Ectodermal cell (in vitro differentiated cells): ENCODE results near the gene RNASET2.

Experiments
- H3K27ac ChIP-seq: 2 replicates; pipeline ENCODE4 v1.7.0; 2013; ENCODE audit warnings: mild to moderate bottlenecking, low read depth, low read length; ENCODE audit not compliant: insufficient read depth, poor library complexity, severe bottlenecking
- H3K27me3 ChIP-seq: 2 replicates; pipeline ENCODE4 v1.7.0; 2013; ENCODE audit warnings: mild to moderate bottlenecking, low read length; ENCODE audit not compliant: insufficient read depth, control insufficient read depth, poor library complexity, severe bottlenecking
- H3K36me3 ChIP-seq: one replicate; pipeline ENCODE4 v1.7.0; 2013; ENCODE audit warnings: low read length; ENCODE audit not compliant: control insufficient read depth, insufficient read depth
- H3K4me1 ChIP-seq: one replicate; pipeline ENCODE4 v1.7.0; 2013; ENCODE audit warnings: low read length; ENCODE audit not compliant: control insufficient read depth, insufficient read depth
- H3K4me3 ChIP-seq: 2 replicates; pipeline ENCODE4 v1.7.0; 2013; ENCODE audit warnings: low read depth, low read length, control low read depth; ENCODE audit not compliant: insufficient read depth
- H3K9me3 ChIP-seq: 2 replicates; pipeline ENCODE4 v1.7.0; 2013; ENCODE audit warnings: mild to moderate bottlenecking, low read length, moderate library complexity; ENCODE audit not compliant: control insufficient read depth
- whole genome bisulfite sequencing, 2 experiments: methylation state at CpG; one replicate each; pipeline ENCODE4 v1.1.7; 2013; ENCODE audit warnings: missing lambda C conversion rate in 2 of 2; 5-methylcytosine and 5-hydroxymethylcytosine counted together

Gene RNASET2

GRCh38 chr6:166928644-166929541 lies 27.5 kb downstream of the RNASET2 start:
- H3K27me3 ChIP-seq: no peaks in the 10 kb centered on the region
- no peaks in the 10 kb centered on the region for H3K4me1 ChIP-seq
- no peak overlapping the region for H3K4me3 ChIP-seq
- no peaks in the 10 kb centered on the region for H3K9me3 ChIP-seq
- no peak overlapping the region for H3K27ac ChIP-seq
- 94 to 96% methylated on average over 21 of the region's 21 CpGs for WGBS, 2 experiments
- no peaks in the 10 kb centered on the region for H3K36me3 ChIP-seq

DNA sequence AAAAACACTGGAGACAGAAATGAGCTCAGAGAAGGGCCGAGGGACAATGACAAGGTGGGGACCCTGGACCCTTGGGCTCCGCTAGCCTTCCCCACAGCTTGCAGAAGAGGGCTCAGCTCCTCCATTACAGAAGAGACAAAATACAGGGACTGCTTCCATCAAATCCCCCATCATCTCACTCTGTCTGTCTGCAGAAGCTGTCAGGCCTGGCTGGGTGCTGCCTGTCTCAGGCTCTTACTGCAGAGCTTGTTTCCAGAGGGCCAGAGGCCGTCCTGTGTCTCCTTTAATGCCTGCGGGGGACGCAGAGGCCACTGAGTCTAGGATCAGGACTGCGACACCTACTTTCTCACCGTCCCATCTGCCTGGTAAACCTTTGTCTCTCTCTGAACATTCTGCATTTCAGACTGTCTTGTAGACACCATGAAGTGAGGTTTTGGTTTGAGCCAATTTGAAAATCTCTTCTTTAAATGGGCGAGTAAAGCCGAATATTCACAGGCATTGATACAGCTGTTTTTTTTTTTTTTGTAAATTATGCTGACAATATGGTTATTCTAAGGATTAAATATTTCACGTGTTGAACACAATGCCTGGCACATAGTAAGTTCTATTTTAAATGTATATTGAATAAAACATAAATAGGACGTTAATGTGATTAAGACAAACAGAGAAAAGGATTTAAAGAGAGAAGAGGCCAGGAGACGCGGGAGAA lies 28.3 kb downstream of the RNASET2 start:
- H3K36me3 ChIP-seq: no peaks in the 10 kb centered on the region
- no peak overlapping the region for H3K4me3 ChIP-seq
- H3K4me1 ChIP-seq: no peaks in the 10 kb centered on the region
- 85 to 87% methylated on average over 12 of the region's 13 CpGs for WGBS, 2 experiments
- no peaks in the 10 kb centered on the region for H3K27me3 ChIP-seq
- H3K27ac ChIP-seq: no peak overlapping the region
- H3K9me3 ChIP-seq: no peaks in the 10 kb centered on the region

DNA sequence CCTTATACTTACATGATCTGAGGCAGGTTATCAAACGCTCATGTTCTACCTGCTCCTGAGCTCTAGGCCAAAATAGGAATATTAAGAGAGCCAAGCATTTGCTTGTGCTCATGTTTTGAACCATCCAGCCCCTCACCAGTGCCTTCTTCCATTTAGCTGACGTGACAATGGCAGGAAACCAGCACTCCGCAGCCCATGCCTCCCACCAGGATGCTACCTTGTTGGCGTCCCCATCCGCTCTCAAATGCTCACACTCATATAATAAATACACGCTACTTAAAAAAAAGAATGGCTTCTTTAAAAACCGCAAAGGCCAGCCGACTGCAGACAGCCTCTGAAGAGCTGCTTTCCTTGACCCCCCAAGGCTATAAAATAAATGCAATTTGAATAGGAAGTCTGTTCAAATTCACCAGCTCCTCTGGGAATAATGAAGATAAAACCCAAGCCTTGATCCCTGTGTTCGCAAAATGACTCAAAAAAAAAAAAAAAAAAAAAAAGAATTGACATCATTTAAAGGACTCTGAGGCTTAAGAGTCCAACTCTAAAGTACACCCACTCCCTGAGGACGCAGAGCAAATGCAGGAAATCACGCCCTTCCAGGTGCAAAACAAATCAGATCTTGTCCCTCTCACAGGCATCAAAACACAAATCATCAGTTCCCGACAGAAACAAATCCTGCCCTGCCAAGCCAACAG lies 29.0 kb downstream of the RNASET2 start:
- no peaks in the 10 kb centered on the region for H3K36me3 ChIP-seq
- H3K4me3 ChIP-seq: no peak overlapping the region
- H3K4me1 ChIP-seq: no peaks in the 10 kb centered on the region
- 94 to 96% methylated on average over 12 of the region's 12 CpGs for WGBS, 2 experiments
- no peaks in the 10 kb centered on the region for H3K9me3 ChIP-seq
- no peak overlapping the region for H3K27ac ChIP-seq
- H3K27me3 ChIP-seq: no peaks in the 10 kb centered on the region

- Histone ChIP-seq H3K27ac (no peak overlapping the region), H3K9me3 (no peaks in the 10 kb centered on the region), H3K4me3 (no peak overlapping the region), H3K27me3 (no peaks in the 10 kb centered on the region), H3K4me1 (no peaks in the 10 kb centered on the region), H3K36me3 (no peaks in the 10 kb centered on the region)
- 94 to 96% methylated on average over 12 of the region's 12 CpGs for WGBS, 2 experiments
These were observed 29.6 kb downstream of the RNASET2 start for GRCh38 chr6:166926748-166927147.

GRCh38 chr6:166925141-166925996 lies 31.0 kb downstream of the RNASET2 start:
- 94 to 95% methylated on average over 19 of the region's 19 CpGs for WGBS, 2 experiments
- Histone ChIP-seq H3K9me3 (no peaks in the 10 kb centered on the region), H3K4me3 (no peak overlapping the region), H3K36me3 (no peaks in the 10 kb centered on the region), H3K27ac (no peak overlapping the region), H3K27me3 (no peaks in the 10 kb centered on the region), H3K4me1 (peaks cover 8% of the 10 kb centered on the region)

GRCh38 chr6:166924531-166924930 lies 31.8 kb downstream of the RNASET2 start:
- WGBS, 2 experiments: 86 to 93% methylated on average over 9 of the region's 9 CpGs
- Histone ChIP-seq H3K36me3 (no peaks in the 10 kb centered on the region), H3K27me3 (no peaks in the 10 kb centered on the region), H3K4me3 (no peak overlapping the region), H3K9me3 (no peaks in the 10 kb centered on the region), H3K27ac (no peak overlapping the region), H3K4me1 (peaks cover 8% of the 10 kb centered on the region)

DNA sequence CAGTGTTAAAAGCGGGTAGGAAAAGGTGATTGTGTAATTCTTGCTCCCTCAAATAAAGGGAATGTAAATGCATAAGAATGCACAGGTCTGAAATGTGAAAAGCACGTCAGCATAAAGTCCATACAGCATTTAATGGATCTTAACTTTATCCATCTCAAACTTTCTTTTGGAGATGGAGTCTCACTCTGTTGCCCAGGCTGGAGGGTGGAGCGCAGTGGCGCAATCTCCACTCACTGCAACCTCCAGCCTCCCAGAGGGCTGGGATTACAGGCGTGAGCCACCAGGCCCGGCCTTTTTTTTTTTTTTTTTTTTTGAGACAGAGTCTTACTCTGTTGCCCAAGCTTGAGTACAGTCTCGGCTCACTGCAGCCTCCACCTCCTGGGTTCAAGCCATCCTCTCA lies 33.4 kb downstream of the RNASET2 start:
- H3K4me1 ChIP-seq: peaks cover 8% of the 10 kb centered on the region
- H3K27me3 ChIP-seq: no peaks in the 10 kb centered on the region
- H3K27ac ChIP-seq: no peak overlapping the region
- no peak overlapping the region for H3K4me3 ChIP-seq
- 94 to 95% methylated on average over 7 of the region's 7 CpGs for WGBS, 2 experiments
- no peaks in the 10 kb centered on the region for H3K36me3 ChIP-seq
- H3K9me3 ChIP-seq: no peaks in the 10 kb centered on the region

- H3K4me1 ChIP-seq: peaks cover 8% of the 10 kb centered on the region
- no peak overlapping the region for H3K27ac ChIP-seq
- WGBS, 2 experiments: 78 to 94% methylated on average over 3 of the region's 3 CpGs
- H3K4me3 ChIP-seq: no peak overlapping the region
- no peaks in the 10 kb centered on the region for H3K27me3 ChIP-seq
- no peaks in the 10 kb centered on the region for H3K36me3 ChIP-seq
- no peaks in the 10 kb centered on the region for H3K9me3 ChIP-seq
These were observed 34.8 kb downstream of the RNASET2 start for GRCh38 chr6:166921570-166921969.

DNA sequence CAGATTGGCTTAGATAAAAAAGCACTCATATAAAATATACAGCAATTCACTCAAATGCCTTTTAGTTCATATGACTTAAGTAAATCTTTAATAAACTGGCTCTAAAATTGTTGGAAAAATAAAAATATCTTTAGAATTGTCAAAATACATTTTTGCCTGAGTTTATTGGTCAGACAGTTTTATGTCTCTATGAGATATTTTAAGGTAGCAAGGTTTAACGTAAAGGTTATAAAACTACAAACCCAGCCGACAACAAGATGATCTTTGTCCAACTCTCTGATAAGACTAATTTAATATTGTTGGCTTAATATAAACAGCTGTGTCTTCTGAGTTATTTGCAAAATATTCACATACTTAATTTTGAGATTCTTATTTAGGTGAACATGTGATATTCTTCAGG lies 39.5 kb downstream of the RNASET2 start:
- Histone ChIP-seq H3K4me1 (peaks cover 8% of the 10 kb centered on the region), H3K36me3 (no peaks in the 10 kb centered on the region), H3K27me3 (no peaks in the 10 kb centered on the region), H3K4me3 (no peak overlapping the region), H3K27ac (no peak overlapping the region), H3K9me3 (no peaks in the 10 kb centered on the region)
- WGBS, 2 experiments: 83 to 100% methylated on average over 1 of the region's 2 CpGs
